Kidney (tissue), 14 donors: ENCODE data around the gene OR9A2. TPM values are rescaled to one million over a fixed set of nuclear protein-coding genes. Genes with fewer than 3 reads are reported as not detected.

Experiments
- DNase-seq, 5 donors: peaks; one replicate each; pipeline ENCODE4 v3.0.0-alpha.2; 2013 to 2020
- FAIRE-seq: peaks from 2 replicates; lab custom pipeline; 2012; peaks lifted over from hg19 to GRCh38; lab: Jason Lieb, UNC
- H3K27ac ChIP-seq, 2 donors: one replicate each; pipeline ENCODE4 v1.7.0; 2013; ENCODE audit warnings: low read depth in 2 of 2, low read length in 2 of 2, inconsistent platforms in 1 of 2
- H3K27me3 ChIP-seq: one replicate; pipeline ENCODE4 v1.7.1; 2013; ENCODE audit warnings: low read length, inconsistent platforms; ENCODE audit not compliant: control insufficient read depth, insufficient read depth
- H3K36me3 ChIP-seq, 3 donors: one replicate each; pipeline versions ENCODE4 v1.7.0 to v1.7.1; 2013; ENCODE audit warnings: low read length in 3 of 3, control low read depth in 1 of 3, inconsistent platforms in 1 of 3; ENCODE audit not compliant: insufficient read depth in 3 of 3, control insufficient read depth in 2 of 3
- H3K4me1 ChIP-seq, 3 donors: one replicate each; pipeline versions ENCODE4 v1.7.0 to v1.7.1; 2013; ENCODE audit warnings: low read length in 3 of 3, inconsistent platforms in 1 of 3, low read depth in 1 of 3; ENCODE audit not compliant: control insufficient read depth in 2 of 3, insufficient read depth in 2 of 3
- H3K4me3 ChIP-seq, 3 donors: one replicate each; pipeline versions ENCODE4 v1.7.0 to v1.8.1; 2013; ENCODE audit warnings: low read length in 3 of 3, control low read depth in 1 of 3, inconsistent platforms in 1 of 3
- H3K9ac ChIP-seq, 3 donors: one replicate each; pipeline versions ENCODE4 v1.7.0 to v1.7.1; 2013; ENCODE audit warnings: low read length in 3 of 3, control low read depth in 1 of 3, inconsistent platforms in 1 of 3
- H3K9me3 ChIP-seq, 3 donors: one replicate each; pipeline versions ENCODE4 v1.7.0 to v1.7.1; 2013; ENCODE audit warnings: low read length in 3 of 3, control low read depth in 1 of 3, inconsistent platforms in 1 of 3; ENCODE audit not compliant: control insufficient read depth in 2 of 3, insufficient read depth in 1 of 3
- intact Hi-C: fragments of 100-400 bp; cut with DNase I; formaldehyde crosslinking; loops from one replicate; pipeline ENCODE4 v1.11.1; 2022
- polyA plus RNA-seq: library from polyadenylated mRNA; stranded (reverse); fragments of 350-450 nt; fragmentation: Illumina TruSeq; extraction: RNeasy Lipid Tissue Mini Kit (QIAGEN cat#74804); gene quantifications from one replicate; pipeline ENCODE4 v1.2.3, GENCODE V29; 2014; ENCODE audit warnings: low read depth, low replicate concordance; ENCODE audit not compliant: insufficient read depth
- total RNA-seq: library from RNA; stranded (reverse); fragmentation: NEBNext Ultra II Directional; extraction: Animal tissue kit (Norgen Biotek cat#: 25700); gene quantifications from one replicate; pipeline ENCODE4 v1.2.1, GENCODE V29; 2021
- TF ChIP-seq, protein P1 (sequence below): IDR thresholded peaks from 3 replicates; pipeline ENCODE4 v1.5.1; 2012; ENCODE audit warnings: mild to moderate bottlenecking, moderate library complexity, borderline replicate concordance; ENCODE audit not compliant: insufficient read depth; ENCODE audit errors: extremely low read depth
- donor health status: control.
- donor health status: control.
- donor health status: control.
- donor health status: control.
- donor health status: control.
- donor health status: DM: yes; HTN: yes; CAD: no.
- donor health status: Normal renal cell carcinoma (clear cell type).

The OR9A2 gene
- total and polyA plus RNA-seq, 2 donors from 2014 or later, result not detected

DNA sequence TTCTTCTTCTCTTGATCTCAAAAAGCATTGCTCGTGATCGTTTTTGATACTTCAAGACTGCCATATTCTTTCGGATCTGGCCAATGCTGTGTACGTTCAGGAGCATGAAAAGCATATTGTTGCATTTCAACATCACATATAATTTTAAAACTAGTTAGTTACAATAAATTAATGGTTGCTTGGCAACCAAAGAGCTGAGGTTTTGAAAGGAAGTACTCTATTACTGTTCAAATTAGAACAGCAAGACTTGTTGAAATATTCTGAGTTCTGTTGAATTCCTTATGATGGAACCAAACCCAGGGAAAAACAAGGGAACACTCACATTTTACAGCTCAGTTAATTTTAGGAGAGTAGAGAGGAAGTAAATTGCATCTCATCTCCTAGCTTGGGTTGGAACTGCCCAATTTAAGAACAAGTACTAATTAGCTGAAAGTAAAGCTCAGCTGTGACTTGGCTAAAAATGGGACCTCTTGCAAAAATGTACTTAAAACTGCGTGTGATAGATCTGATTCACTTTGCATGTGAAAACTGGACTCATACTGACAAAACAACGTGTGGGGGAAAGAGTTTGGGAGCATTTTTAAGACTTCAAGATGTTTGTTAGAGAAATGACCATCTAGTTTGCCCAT lies 21.2 kb downstream of the OR9A2 start:
- H3K27me3 ChIP-seq, result no peaks in the 10 kb centered on the region
- FAIRE-seq, result no peak
- H3K4me3 ChIP-seq, result no peak overlapping the region
- peaks cover 0 to 9% (median 0%) of the 10 kb centered on the region in 3 donors for H3K4me1 ChIP-seq
- H3K36me3 ChIP-seq, result no peaks in the 10 kb centered on the region
- no peak overlapping the region for H3K9ac ChIP-seq
- no peaks in the 10 kb centered on the region for H3K9me3 ChIP-seq
- H3K27ac ChIP-seq, result no peak overlapping the region
- DNase-seq, result no peak
- TF ChIP-seq, protein P1, sequence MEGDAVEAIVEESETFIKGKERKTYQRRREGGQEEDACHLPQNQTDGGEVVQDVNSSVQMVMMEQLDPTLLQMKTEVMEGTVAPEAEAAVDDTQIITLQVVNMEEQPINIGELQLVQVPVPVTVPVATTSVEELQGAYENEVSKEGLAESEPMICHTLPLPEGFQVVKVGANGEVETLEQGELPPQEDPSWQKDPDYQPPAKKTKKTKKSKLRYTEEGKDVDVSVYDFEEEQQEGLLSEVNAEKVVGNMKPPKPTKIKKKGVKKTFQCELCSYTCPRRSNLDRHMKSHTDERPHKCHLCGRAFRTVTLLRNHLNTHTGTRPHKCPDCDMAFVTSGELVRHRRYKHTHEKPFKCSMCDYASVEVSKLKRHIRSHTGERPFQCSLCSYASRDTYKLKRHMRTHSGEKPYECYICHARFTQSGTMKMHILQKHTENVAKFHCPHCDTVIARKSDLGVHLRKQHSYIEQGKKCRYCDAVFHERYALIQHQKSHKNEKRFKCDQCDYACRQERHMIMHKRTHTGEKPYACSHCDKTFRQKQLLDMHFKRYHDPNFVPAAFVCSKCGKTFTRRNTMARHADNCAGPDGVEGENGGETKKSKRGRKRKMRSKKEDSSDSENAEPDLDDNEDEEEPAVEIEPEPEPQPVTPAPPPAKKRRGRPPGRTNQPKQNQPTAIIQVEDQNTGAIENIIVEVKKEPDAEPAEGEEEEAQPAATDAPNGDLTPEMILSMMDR, result no peak
- intact Hi-C loops, result loop anchor here (5.0 to 10.0 kb wide), 2 partner anchors 151 to 207 kb away; partner anchors contain the start of gene EPHB6

DNA sequence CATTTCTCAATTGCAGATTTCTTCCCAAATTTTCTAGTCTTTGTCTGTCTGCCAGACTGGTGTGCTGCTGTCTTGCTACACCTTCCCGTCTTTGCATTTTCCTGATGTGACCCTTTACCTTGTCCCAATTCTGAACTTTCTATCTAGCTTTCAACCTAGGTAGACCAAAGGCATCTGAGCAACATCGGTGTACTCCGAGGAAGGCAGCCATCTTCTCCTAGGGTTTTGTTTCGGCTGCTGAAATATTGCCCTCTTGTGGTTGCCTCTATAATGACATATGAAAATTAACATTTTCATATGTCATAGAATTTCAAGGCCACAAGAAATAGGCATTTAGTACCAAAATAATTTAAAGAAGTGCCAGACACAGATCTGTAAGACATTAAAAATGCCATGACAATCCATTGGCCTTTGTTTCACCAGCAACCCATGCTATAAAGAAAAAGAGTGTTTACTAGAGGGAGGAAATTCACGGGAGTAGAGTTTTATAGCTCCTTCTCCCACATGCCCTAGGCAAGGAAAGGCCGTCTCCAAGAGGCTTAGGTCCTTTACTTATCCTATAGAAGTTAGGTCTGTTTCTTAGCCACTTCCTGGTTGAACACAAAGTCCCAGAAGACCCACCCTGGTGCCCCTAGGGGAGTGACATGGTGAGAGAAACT lies 23.4 kb downstream of the OR9A2 start:
- Histone ChIP-seq H3K4me1 (peaks cover 0 to 9% (median 0%) of the 10 kb centered on the region in 3 donors), H3K36me3 (no peaks in the 10 kb centered on the region), H3K9ac (no peak overlapping the region), H3K4me3 (peak overlapping the region in 2 of 3 donors; percentile 49 to 66), H3K27ac (no peak overlapping the region), H3K9me3 (no peaks in the 10 kb centered on the region), H3K27me3 (no peaks in the 10 kb centered on the region)
- FAIRE-seq (peak; percentile 65), DNase-seq (peak in 3 of 5 donors; percentile 38 to 63 (median 57))
- intact Hi-C loops, result loop anchor here (10.0 kb wide), 1 partner anchor 149 kb away; the partner anchor contains the start of gene EPHB6
- TF ChIP-seq, protein P1, result peak; percentile 61

DNA sequence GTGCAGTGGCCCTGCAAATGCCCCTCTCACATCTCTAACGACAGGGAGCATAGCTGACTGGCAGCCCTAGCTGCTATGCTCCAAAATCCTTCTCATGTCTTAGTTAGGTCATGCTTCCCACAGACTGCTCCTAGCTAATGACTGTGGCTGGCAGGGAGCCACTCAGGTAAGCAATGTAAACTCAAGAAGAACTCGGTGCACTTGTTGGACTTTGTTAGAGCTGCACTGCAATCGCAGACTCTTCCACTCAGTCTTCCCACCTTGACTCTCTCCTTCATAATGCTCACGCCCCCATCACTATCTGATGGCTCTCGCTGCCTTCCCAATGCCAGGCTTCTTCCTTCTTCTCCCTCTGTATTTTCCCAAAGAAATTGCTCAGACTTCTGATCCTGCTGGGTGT lies 24.0 kb downstream of the OR9A2 start:
- intact Hi-C loops, result loop anchor here (10.0 kb wide), 1 partner anchor 148 kb away; the partner anchor contains the start of gene EPHB6
- Histone ChIP-seq H3K9ac (no peak overlapping the region), H3K4me1 (peaks cover 0 to 9% (median 0%) of the 10 kb centered on the region in 3 donors), H3K27ac (no peak overlapping the region), H3K9me3 (no peaks in the 10 kb centered on the region), H3K36me3 (no peaks in the 10 kb centered on the region), H3K4me3 (peak overlapping the region in 2 of 3 donors; percentile 49 to 66), H3K27me3 (no peaks in the 10 kb centered on the region)
- no peak for DNase-seq
- no peak for FAIRE-seq
- TF ChIP-seq, protein P1, result no peak
